K562 (cell line): Measurements from ENCODE around the gene CCDC77. TPM values are rescaled to one million over a fixed set of nuclear protein-coding genes. Genes with fewer than 3 reads are reported as not detected.

Source experiments
- ATAC-seq: fragments of 200-7000 bp; cut with Tn5 transposase; 3 replicates; pipeline ENCODE4 v1.9.1; 2020; ENCODE audit warnings: moderate library complexity
- BruUV-seq: library from RNA; stranded (reverse); fragments of 400-500 nt; replicated peaks from 2 replicates; lab custom pipeline; 2021; lab: Mats Ljungman, UMichigan
- CTCF ChIA-PET: fragments of 300-600 bp; formaldehyde crosslinking; extraction: SDS; loops from one replicate; lab custom pipeline; 2021; ENCODE audit warnings: low intra/inter-chr PET ratio; lab: Yijun Ruan, JAX
- POLR2A ChIA-PET: fragments of 300-600, 350-650 bp; sonication (Branson Sonifier 250); formaldehyde crosslinking; extraction: SDS; loops from one replicate; lab custom pipeline; 2021; ENCODE audit warnings: antibody characterized with exemption, inconsistent platforms; lab: Yijun Ruan, JAX
- DNase-seq, 4 experiments: peaks; one replicate each; pipeline versions ENCODE4 v3.0.0 to v3.0.0-alpha.2; 2011 to 2018; ENCODE audit warnings: low spot score in 3 of 4, mixed read lengths in 3 of 4; ENCODE audit errors: extremely low read depth in 1 of 4
- FAIRE-seq: peaks from 2 replicates; lab custom pipeline; 2011; peaks lifted over from hg19 to GRCh38; lab: Jason Lieb, UNC
- H2AFZ ChIP-seq: 2 replicates; pipeline ENCODE4 v1.6.0; 2011; ENCODE audit warnings: low read depth, low read length, control low read depth, inconsistent platforms
- H3K27ac ChIP-seq: fragments of 200-600 bp; 3 replicates; pipeline ENCODE4 v1.8.0; 2011; ENCODE audit warnings: low read depth, mild to moderate bottlenecking, control low read depth, inconsistent platforms, low read length, moderate library complexity, mixed read lengths; ENCODE audit errors: extremely low read depth
- H3K27me3 ChIP-seq, 2 experiments: fragments of 300-600 bp in 1 of 2; 2 replicates in 1 of 2; 3 replicates in 1 of 2; pipeline versions ENCODE4 v1.6.0 to v1.8.0; 2011; ENCODE audit warnings: inconsistent platforms in 2 of 2, low read length in 2 of 2, mild to moderate bottlenecking in 1 of 2, mixed read lengths in 1 of 2, moderate library complexity in 1 of 2; ENCODE audit not compliant: control insufficient read depth in 2 of 2, insufficient read depth in 2 of 2
- H3K36me3 ChIP-seq: fragments of 300-600 bp; 3 replicates; pipeline ENCODE4 v1.8.0; 2011; ENCODE audit warnings: mild to moderate bottlenecking, low read length, inconsistent platforms; ENCODE audit not compliant: control insufficient read depth, insufficient read depth
- H3K4me1 ChIP-seq, 2 experiments: fragments of 200-600 bp in 1 of 2; replicated peaks in 1 of 2; 2 replicates in 1 of 2; 3 replicates in 1 of 2; pipeline versions ENCODE4 v1.5.1 to v1.8.0; 2011; ENCODE audit warnings: inconsistent platforms in 2 of 2, low read length in 2 of 2, mild to moderate bottlenecking in 1 of 2, mixed read lengths in 1 of 2, moderate library complexity in 1 of 2; ENCODE audit not compliant: control insufficient read depth in 2 of 2, insufficient read depth in 2 of 2
- H3K4me2 ChIP-seq: 2 replicates; pipeline ENCODE4 v1.6.1; 2011; ENCODE audit warnings: low read length, control low read depth, inconsistent platforms, mixed read lengths; ENCODE audit not compliant: insufficient read depth
- H3K4me3 ChIP-seq: fragments of 200-600 bp; sonication (generic), shearing (Covaris generic); 2 replicates; pipeline ENCODE4 v1.5.1; 2016; ENCODE audit warnings: control low read depth, inconsistent platforms
- H3K79me2 ChIP-seq: fragments of 200-600 bp; 3 replicates; pipeline ENCODE4 v1.8.0; 2011; ENCODE audit warnings: low read length, inconsistent platforms; ENCODE audit not compliant: control insufficient read depth, insufficient read depth
- H3K9ac ChIP-seq, 2 experiments: 2 replicates each; pipeline versions ENCODE4 v1.6.0 to v1.6.1; 2011; ENCODE audit warnings: low read depth in 2 of 2, low read length in 2 of 2, control low read depth in 1 of 2, inconsistent platforms in 1 of 2, mild to moderate bottlenecking in 1 of 2, mixed read lengths in 1 of 2; ENCODE audit not compliant: insufficient read depth in 1 of 2
- H3K9me1 ChIP-seq: one replicate; pipeline ENCODE4 v1.6.0; 2011; ENCODE audit warnings: inconsistent platforms, mild to moderate bottlenecking, low read length, moderate library complexity; ENCODE audit not compliant: control insufficient read depth, insufficient read depth
- H3K9me3 ChIP-seq: replicated peaks from 2 replicates; pipeline ENCODE4 v1.5.1; 2011; ENCODE audit warnings: low read depth, low read length, inconsistent platforms; ENCODE audit not compliant: control insufficient read depth, insufficient read depth
- H4K20me1 ChIP-seq: replicated peaks from 2 replicates; pipeline ENCODE4 v1.6.1; 2011; ENCODE audit warnings: low read length, inconsistent platforms, mixed read lengths; ENCODE audit not compliant: control insufficient read depth, insufficient read depth
- CCNT2 ChIP-seq: IDR thresholded peaks from 2 replicates; pipeline ENCODE4 v1.6.1; 2011; ENCODE audit warnings: borderline replicate concordance, low read depth, mild to moderate bottlenecking, moderate library complexity, mixed read lengths, low read length; ENCODE audit not compliant: insufficient read length; ENCODE audit errors: extremely low read depth
- KAT7 ChIP-seq: sonication (generic); formaldehyde crosslinking; IDR thresholded peaks from 2 replicates; pipeline ENCODE4 v1.8.0; 2022; ENCODE audit warnings: missing genetic modification reagents, mild to moderate bottlenecking, borderline replicate concordance
- L3MBTL2 ChIP-seq: fragments of 450-650 bp; IDR thresholded peaks from 2 replicates; pipeline ENCODE4 v1.6.1; 2016; ENCODE audit warnings: mild to moderate bottlenecking, moderate library complexity
- NR4A1 ChIP-seq, 2 experiments: fragments of 250-450 bp in 1 of 2; fragments of 450-650 bp in 1 of 2; sonication (Bioruptor Pico) in 1 of 2; IDR thresholded peaks; 2 replicates each; pipeline versions ENCODE4 v1.4.0 to v1.6.1; 2016 to 2020; ENCODE audit warnings: mild to moderate bottlenecking in 2 of 2, missing compliant biosample characterization in 1 of 2, missing genetic modification characterization in 1 of 2, moderate library complexity in 1 of 2
- ZNF24 ChIP-seq: fragments of 450-650 bp; IDR thresholded peaks from 2 replicates; pipeline ENCODE4 v1.6.1; 2016
- ZNF57 ChIP-seq: fragments of 450-650 bp; formaldehyde crosslinking; IDR thresholded peaks from 2 replicates; pipeline ENCODE4 v1.4.0; 2020; ENCODE audit warnings: mild to moderate bottlenecking, moderate library complexity
- ZNF707 ChIP-seq: fragments of 250-450 bp; sonication (Bioruptor Pico); conservative IDR thresholded peaks from 2 replicates; pipeline ENCODE4 v1.8.0; 2022; ENCODE audit warnings: inconsistent platforms, mild to moderate bottlenecking, moderate library complexity
- WGBS: fragments of 100-300 bp; shearing (Covaris generic); methylation state at CpG from one replicate; pipeline ENCODE4 v1.1.6; 2016; ENCODE audit warnings: low coverage, mixed read lengths; ENCODE audit not compliant: insufficient coverage; ENCODE audit errors: missing lambda C conversion rate; 5-methylcytosine and 5-hydroxymethylcytosine counted together
- in situ Hi-C: fragments of 300-500 bp; cut with MboI; formaldehyde crosslinking; loops from 4 replicates; pipeline ENCODE4 v1.15.0; 2018; ENCODE audit warnings: inconsistent platforms, mixed read lengths
- intact Hi-C: fragments of 100-400 bp; cut with micrococcal nuclease; formaldehyde crosslinking; loops from 2 replicates; pipeline ENCODE4 v1.14.2; 2022
- polyA plus RNA-seq, 8 experiments: library from polyadenylated mRNA; depleted of rRNA in 4 of 8; stranded (reverse) in 5 of 8; unstranded in 3 of 8; fragments of >200 nt; fragmentation: Nextera tagmentation in 2 of 8; fragmentation: Illumina TruSeq in 1 of 8; extraction: Ambion mirVana in 2 of 8; extraction: Trizol in 1 of 8; gene quantifications; 2 replicates each; pipeline versions ENCODE4 v1.2.1 to v1.2.3, GENCODE V29; 2011 to 2014; ENCODE audit warnings: inconsistent platforms in 1 of 8, missing spikeins in 1 of 8
- total RNA-seq, 7 experiments: library from RNA; depleted of rRNA in 6 of 7; stranded (reverse); fragments of >200 nt in 6 of 7; fragmentation: Illumina TruSeq in 2 of 7; extraction: Trizol in 2 of 7; gene quantifications; 2 replicates each; pipeline versions ENCODE4 v1.2.1 to v1.2.3, GENCODE V29; 2011 to 2021; ENCODE audit warnings: low replicate concordance in 1 of 7

The CCDC77 gene
- total and polyA plus RNA-seq, 9 of the 15 experiments (the other 6 are each of a cell fraction or from before 2014, with no cell fraction given) = 10.5 to 26.5 (median 17.8) TPM

- TF ChIP-seq NR4A1 (CRISPR knock-in tag; IDR thresholded peaks at IDR 0.05) (no peak), NR4A1 (tag; IDR thresholded peaks at IDR 0.05) (no peak), CCNT2 (no peak), L3MBTL2 (no peak), ZNF707 (CRISPR knock-in tag) (no peak), ZNF57 (CRISPR knock-in tag) (no peak)
Observed at GRCh38 chr12:414859-415258, 13.4 kb downstream of the CCDC77 start (continued).

- Histone ChIP-seq H3K4me2 (no peak overlapping the region), H3K79me2 (no peaks in the 10 kb centered on the region), H3K9ac (no peak overlapping the region), H3K9me3 (no peaks in the 10 kb centered on the region), H3K9me1 (no peaks in the 10 kb centered on the region), H3K36me3 (peaks cover 32% of the 10 kb centered on the region), H3K4me1 (no peaks in the 10 kb centered on the region), H2AFZ (no peak overlapping the region), H3K27ac (no peak overlapping the region), H4K20me1 (no peaks in the 10 kb centered on the region), H3K27me3 (no peaks in the 10 kb centered on the region), H3K4me3 (no peak overlapping the region)
- POLR2A ChIA-PET = interaction anchor here (1.2 kb wide), 1 partner anchor 17 kb away, joined by 3 read pairs; no protein-coding TSS in a partner anchor
- no peak for ATAC-seq
- BruUV-seq = no TSS peak
- no peak for DNase-seq
- in situ Hi-C loops (no loop called here), intact Hi-C loops (no loop called here)
- CTCF ChIA-PET = no interaction called here
- 100% methylated on average over 4 of the region's 6 CpGs for WGBS
- TF ChIP-seq KAT7 (CRISPR knock-in tag) (no peak), ZNF24 (peak; percentile 70; the same call in 1 of the 2 replicates)
- FAIRE-seq = no peak
Observed at GRCh38 chr12:418432-418831, 17.0 kb downstream of the CCDC77 start.
